ENCODE measurements around the gene FCHSD2. TPM values are rescaled to one million over a fixed set of nuclear protein-coding genes. Genes with fewer than 3 reads are reported as not detected.

FCHSD2 gene
- polyA plus RNA-seq, 3 donors = 14.5 to 43.5 (median 16.6) TPM

DNA sequence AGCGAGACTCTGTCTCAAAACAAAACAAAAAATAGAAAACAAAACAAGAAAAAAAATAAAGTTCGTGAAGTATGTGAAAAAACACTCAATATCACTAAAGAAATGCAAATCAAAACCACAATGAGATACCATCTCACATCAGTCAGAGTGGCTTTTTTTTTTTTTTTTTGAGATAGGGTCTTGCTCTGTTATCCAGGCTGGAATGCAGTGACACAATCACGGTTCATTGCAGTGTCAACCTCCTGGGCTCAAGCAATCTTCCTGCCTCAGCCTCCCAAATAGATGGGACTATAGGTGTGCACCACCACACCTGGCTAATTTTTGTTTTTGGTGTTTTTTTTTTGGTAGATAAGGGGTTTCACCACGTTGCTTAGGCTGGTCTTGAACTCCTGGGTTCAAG is 290.4 kb downstream of the FCHSD2 start:
- H3K27me3 ChIP-seq (ENCODE audit: control insufficient read depth in 2 of 2, insufficient read depth in 2 of 2, low read length in 2 of 2) = no peaks in the 10 kb centered on the region
- no peak for DNase-seq
- H3K36me3 ChIP-seq (replicated peaks in 1 of 2; ENCODE audit: control insufficient read depth in 1 of 2, insufficient read depth in 2 of 2, low read length in 2 of 2) = peaks cover 20 to 65% of the 10 kb centered on the region in 2 donors
- no peaks in the 10 kb centered on the region for H3K4me1 Mint-ChIP-seq
- no peaks in the 10 kb centered on the region for H3K79me2 ChIP-seq (ENCODE audit: insufficient read depth, low read length)
- no peak for TF ChIP-seq CTCF (IDR thresholded peaks at IDR 0.05)
- H3K4me1 ChIP-seq (ENCODE audit: control insufficient read depth in 1 of 2, insufficient read depth in 2 of 2, low read length in 2 of 2) = no peaks in the 10 kb centered on the region
- no peaks in the 10 kb centered on the region for H3K9me3 Mint-ChIP-seq
- no peaks in the 10 kb centered on the region for H3K9me3 ChIP-seq (replicated peaks in 1 of 2; ENCODE audit: control insufficient read depth in 1 of 2, insufficient read depth in 1 of 2, low read length in 2 of 2)
- no peak overlapping the region for H3K4me3 Mint-ChIP-seq
- no peaks in the 10 kb centered on the region for H3K27me3 Mint-ChIP-seq (ENCODE audit: low read depth in 3 of 3)
- no peak overlapping the region for H3K4me3 ChIP-seq (replicated peaks in 1 of 3; ENCODE audit: low read depth in 2 of 3, low read length in 3 of 3)
- H2AFZ ChIP-seq (ENCODE audit: insufficient read depth, low read depth, low read length, poor library complexity, severe bottlenecking) = no peak overlapping the region
- no peak overlapping the region for H3K27ac ChIP-seq (ENCODE audit: low read depth in 1 of 2, low read length in 2 of 2)
- peaks cover 30 to 57% of the 10 kb centered on the region in 2 donors for H3K36me3 Mint-ChIP-seq
- H4K20me1 ChIP-seq (ENCODE audit: insufficient read depth, low read length) = peaks cover 51% of the 10 kb centered on the region
- WGBS (ENCODE audit: insufficient coverage) = 100% methylated on average over 1 of the region's 4 CpGs
- peak overlapping the region in 1 of 7 donors; percentile 55 for H3K27ac Mint-ChIP-seq
- no peak overlapping the region for H3K9ac ChIP-seq (ENCODE audit: insufficient read depth, low read length, poor library complexity, severe bottlenecking)
- H3K4me2 ChIP-seq (replicated peaks; ENCODE audit: extremely low read depth, low read length, poor library complexity, severe bottlenecking) = no peak overlapping the region
- intact Hi-C loops (cut with micrococcal nuclease) = no loop called here

DNA sequence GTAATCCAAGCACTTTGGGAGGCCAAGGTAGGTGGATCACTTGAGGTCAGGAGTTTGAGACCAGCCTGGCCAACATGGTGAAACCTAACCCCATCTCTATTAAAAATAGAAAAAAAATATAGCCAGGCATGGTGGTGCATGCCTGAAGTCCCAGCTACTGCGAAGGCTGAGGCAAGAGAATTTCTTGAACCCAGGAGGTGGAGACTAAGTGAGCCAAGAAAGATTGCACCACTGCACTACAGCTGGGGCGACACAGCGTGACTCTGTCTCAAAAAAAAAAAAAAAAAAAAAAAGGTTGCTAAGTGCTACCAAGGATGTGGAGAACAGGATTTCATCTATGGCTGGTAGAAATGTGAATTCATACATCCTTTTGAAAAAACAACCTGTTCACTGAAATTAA is 291.3 kb downstream of the FCHSD2 start:
- TF ChIP-seq CTCF (IDR thresholded peaks at IDR 0.05) = no peak
- no peak overlapping the region for H3K4me2 ChIP-seq (replicated peaks; ENCODE audit: extremely low read depth, low read length, poor library complexity, severe bottlenecking)
- Mint-ChIP-seq H3K36me3 (peaks cover 36 to 63% of the 10 kb centered on the region in 2 donors), H3K4me1 (no peaks in the 10 kb centered on the region), H3K27me3 (ENCODE audit: low read depth in 3 of 3) (no peaks in the 10 kb centered on the region), H3K9me3 (no peaks in the 10 kb centered on the region), H3K4me3 (no peak overlapping the region), H3K27ac (peak overlapping the region in 1 of 7 donors; percentile 48)
- no peaks in the 10 kb centered on the region for H3K79me2 ChIP-seq (ENCODE audit: insufficient read depth, low read length)
- H3K27me3 ChIP-seq (ENCODE audit: control insufficient read depth in 2 of 2, insufficient read depth in 2 of 2, low read length in 2 of 2) = no peaks in the 10 kb centered on the region
- no peaks in the 10 kb centered on the region for H3K4me1 ChIP-seq (ENCODE audit: control insufficient read depth in 1 of 2, insufficient read depth in 2 of 2, low read length in 2 of 2)
- peaks cover 22 to 70% of the 10 kb centered on the region in 2 donors for H3K36me3 ChIP-seq (replicated peaks in 1 of 2; ENCODE audit: control insufficient read depth in 1 of 2, insufficient read depth in 2 of 2, low read length in 2 of 2)
- H3K9me3 ChIP-seq (replicated peaks in 1 of 2; ENCODE audit: control insufficient read depth in 1 of 2, insufficient read depth in 1 of 2, low read length in 2 of 2) = no peaks in the 10 kb centered on the region
- H4K20me1 ChIP-seq (ENCODE audit: insufficient read depth, low read length) = peaks cover 47% of the 10 kb centered on the region
- H2AFZ ChIP-seq (ENCODE audit: insufficient read depth, low read depth, low read length, poor library complexity, severe bottlenecking) = no peak overlapping the region
- no peak overlapping the region for H3K4me3 ChIP-seq (replicated peaks in 1 of 3; ENCODE audit: low read depth in 2 of 3, low read length in 3 of 3)
- 100% methylated on average over 1 of the region's 3 CpGs for WGBS (ENCODE audit: insufficient coverage)
- no peak overlapping the region for H3K27ac ChIP-seq (ENCODE audit: low read depth in 1 of 2, low read length in 2 of 2)
- no peak for DNase-seq
- H3K9ac ChIP-seq (ENCODE audit: insufficient read depth, low read length, poor library complexity, severe bottlenecking) = no peak overlapping the region
- intact Hi-C loops (cut with micrococcal nuclease) = no loop called here

All from CD14-positive monocyte (primary cell).